HG02981 (cell line): ENCODE data around the gene SPHK2.
"Not testable (repeated sequence)": the region's sequence is repeated elsewhere in the genome, so short reads cannot be mapped to it uniquely, and the experiment has no call there.

Experiments used
- ATAC-seq: cut with Tn5 transposase; IDR thresholded peaks from one replicate; pipeline ENCODE4 v1.9.1; 2021; ENCODE audit warnings: mild to moderate bottlenecking, moderate library complexity; ENCODE audit not compliant: unreplicated experiment

Gene SPHK2

GRCh38 chr19:48624067-48624594 is 4.8 kb downstream of the SPHK2 start:
- peak; percentile 65 for ATAC-seq

GRCh38 chr19:48624791-48625723 is 5.8 kb downstream of the SPHK2 start:
- no peak for ATAC-seq

DNA sequence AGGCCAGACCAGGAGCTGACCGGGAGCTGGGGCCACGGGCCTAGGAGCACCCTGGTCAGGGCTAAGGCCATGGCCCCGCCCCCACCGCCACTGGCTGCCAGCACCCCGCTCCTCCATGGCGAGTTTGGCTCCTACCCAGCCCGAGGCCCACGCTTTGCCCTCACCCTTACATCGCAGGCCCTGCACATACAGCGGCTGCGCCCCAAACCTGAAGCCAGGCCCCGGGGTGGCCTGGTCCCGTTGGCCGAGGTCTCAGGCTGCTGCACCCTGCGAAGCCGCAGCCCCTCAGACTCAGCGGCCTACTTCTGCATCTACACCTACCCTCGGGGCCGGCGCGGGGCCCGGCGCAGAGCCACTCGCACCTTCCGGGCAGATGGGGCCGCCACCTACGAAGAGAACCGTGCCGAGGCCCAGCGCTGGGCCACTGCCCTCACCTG is 6.6 kb downstream of the SPHK2 start:
- no peak for ATAC-seq

GRCh38 chr19:48627201-48627864 is 8.0 kb downstream of the SPHK2 start:
- ATAC-seq, result no peak

- ATAC-seq, result no peak
These were observed 8.6 kb downstream of the SPHK2 start for GRCh38 chr19:48627865-48628314.

- ATAC-seq, result no peak
These were observed 9.4 kb downstream of the SPHK2 start for GRCh38 chr19:48628486-48629296.

- no peak for ATAC-seq
These were observed 9.9 kb downstream of the SPHK2 start for GRCh38 chr19:48629297-48629598.

DNA sequence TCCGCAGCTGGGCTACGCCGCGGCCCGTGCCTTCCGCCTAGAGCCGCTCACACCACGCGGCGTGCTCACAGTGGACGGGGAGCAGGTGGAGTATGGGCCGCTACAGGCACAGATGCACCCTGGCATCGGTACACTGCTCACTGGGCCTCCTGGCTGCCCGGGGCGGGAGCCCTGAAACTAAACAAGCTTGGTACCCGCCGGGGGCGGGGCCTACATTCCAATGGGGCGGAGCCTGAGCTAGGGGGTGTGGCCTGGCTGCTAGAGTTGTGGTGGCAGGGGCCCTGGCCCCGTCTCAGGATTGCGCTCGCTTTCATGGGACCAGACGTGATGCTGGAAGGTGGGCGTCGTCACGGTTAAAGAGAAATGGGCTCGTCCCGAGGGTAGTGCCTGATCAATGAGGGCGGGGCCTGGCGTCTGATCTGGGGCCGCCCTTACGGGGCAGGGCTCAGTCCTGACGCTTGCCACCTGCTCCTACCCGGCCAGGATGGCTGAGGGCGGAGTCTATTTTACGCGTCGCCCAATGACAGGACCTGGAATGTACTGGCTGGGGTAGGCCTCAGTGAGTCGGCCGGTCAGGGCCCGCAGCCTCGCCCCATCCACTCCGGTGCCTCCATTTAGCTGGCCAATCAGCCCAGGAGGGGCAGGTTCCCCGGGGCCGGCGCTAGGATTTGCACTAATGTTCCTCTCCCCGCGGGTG is 10.4 kb downstream of the SPHK2 start:
- ATAC-seq, result no peak

DNA sequence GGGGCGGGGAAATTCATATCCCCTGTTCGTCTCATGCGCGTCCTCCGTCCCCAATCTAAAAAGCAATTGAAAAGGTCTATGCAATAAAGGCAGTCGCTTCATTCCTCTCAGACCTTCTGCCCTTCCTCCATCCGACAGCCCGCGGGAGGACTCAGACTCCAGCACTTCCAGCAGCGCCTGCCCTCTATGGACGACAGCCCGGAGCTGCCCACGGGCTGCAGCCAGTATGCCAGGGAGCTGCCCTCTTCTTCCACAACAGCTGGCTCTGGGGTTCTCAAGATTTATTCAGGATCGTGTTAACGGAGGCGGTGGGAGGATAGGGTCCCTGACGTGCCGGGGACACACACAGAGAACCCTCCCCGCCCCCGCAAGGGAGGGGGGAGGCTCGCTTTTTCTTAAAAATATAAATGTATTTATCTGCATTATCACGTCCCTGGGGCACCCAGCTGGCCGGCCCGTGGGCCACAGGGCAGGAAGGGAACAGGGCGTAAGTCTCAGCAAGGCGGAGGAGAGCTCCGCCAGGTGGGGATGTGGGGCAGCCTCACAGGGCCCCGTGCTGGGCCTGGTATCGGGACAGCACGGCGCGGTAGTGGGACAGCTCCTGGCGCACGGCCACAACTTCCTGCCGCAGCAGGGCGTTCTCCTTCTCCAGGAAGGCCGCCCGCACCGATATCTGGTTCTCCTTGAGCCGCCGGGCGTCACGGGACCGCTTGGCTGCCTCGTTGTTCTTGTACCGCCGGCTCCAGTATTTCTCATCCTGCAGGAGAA is 11.2 kb downstream of the SPHK2 start:
- no peak for ATAC-seq

DNA sequence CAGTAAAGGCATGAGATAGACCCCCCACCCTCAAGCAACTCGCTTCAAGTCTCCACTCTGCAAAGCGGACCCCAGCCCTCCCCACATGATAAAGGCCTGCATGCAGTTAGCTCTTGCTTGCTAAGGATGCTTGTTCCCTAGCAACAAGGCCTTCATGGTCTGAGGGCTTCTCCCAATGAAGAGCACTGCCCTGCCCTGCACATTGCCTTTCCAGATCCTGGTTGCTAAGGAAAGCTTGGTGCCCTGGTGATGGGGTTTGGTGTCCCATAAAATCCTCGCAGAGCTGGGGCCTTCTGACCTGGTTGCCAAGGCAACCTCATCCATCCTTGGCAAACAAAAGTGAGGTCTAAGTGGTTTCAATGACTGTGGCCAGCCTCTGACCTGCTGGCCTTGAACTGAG is 11.9 kb downstream of the SPHK2 start:
- ATAC-seq, result no peak

GRCh38 chr19:48632286-48632685 is 13.0 kb downstream of the SPHK2 start:
- ATAC-seq, result not testable (repeated sequence)

DNA sequence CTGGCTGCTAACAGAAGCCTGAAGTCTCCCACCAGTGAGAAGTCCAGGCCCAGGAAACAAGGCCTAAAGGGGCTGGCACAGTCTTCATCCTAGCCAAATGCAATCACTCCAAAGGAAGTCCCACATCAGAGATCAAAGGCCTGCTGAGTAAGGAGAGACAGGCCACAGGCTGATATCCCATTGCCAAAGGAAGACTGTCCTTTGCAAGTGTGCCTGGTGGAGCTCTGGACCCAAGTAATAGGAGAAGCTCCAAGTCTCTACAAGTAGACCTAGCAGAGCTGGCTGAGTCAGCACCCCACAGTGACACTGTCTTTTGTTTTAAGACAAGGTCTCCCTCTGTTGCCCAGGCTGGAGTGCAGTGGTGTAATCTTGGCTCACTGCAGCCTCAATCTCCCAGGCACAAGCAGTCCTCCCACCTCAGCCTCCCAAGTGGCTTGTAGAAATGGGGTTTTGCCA is 13.4 kb downstream of the SPHK2 start:
- no peak for ATAC-seq

DNA sequence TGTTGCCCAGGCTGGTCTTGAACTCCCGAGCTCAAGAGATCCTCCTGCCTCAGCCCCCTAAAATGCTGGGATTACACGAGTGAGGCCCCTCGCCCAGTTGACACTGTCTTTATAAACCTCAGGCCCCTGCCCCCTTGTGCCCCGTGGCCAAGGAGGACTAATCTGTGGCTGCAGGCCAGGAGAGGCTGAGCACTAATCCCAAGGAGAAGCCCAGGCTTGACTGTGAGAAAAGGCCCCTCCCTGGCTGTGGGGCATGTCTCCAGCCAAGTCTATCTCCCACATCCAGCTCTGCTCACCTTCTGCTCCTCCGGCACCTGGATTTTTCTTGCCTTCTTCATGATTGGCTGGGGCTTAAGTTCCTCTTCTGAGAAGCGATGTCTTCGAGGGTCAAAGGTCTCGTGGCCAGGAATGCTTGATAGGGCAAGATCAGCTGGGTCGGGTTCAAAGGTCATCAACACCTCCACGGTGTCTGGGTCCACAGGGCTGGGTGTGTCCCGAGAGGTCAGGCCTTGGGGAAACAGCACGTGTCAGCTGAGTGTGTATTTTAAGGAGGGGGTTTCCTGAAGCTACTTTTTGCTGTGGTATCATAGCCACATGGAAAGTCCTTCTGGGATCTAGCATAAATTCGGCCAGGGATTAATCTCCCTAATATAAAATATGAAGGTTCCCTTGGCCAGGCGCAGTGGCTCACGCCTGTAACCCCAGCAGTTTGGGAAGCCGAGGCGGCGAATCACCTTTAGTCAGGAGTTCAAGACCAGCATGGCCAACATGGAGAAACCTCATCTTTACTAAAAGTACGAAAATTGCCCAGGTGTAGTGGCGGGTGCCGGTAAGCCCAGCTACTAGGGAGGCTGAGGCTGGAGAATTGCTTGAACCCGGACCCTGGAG is 14.1 kb downstream of the SPHK2 start:
- no peak for ATAC-seq

GRCh38 chr19:48634036-48634342 is 14.7 kb downstream of the SPHK2 start:
- ATAC-seq, result no peak

DNA sequence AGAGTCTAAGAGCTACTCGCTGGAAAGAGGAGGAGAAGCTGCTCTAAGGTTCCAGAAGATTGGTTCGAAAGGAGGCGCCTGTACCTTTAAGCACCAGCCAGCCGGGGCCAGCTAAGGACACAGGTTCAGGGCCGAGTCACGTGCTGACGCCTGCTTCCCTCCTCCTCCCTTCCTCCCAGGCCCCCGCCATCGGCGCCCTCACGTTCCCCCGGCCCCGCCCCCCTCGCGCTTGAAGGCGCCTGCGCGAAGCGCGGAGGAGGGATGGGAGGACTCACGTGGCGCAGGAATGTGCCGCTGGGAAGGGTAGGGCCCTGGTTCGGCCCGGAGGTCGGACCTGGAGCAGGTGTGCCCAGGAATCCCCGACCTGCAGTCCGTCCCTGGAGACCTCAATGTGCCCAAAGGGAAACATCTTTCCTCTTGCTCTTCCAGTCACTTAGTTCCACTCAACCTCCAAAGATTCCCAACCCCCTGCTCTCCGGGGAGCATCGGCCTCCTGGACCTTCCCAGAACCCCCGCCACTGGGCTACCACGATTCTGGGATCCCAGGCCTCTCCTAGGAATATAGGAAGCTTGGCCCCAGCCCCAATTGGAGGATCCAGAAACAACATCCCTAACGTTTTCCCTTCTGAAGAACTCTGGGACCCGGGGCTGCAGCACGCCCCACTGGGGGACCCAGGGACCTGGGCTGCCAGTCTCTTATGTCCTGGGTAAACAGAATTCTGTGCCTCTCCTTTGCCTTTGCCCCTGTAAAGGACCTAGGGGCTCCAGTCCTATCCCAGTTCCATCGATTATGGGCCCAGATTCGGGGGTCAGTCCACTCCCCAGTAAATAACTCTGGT is 15.3 kb downstream of the SPHK2 start:
- ATAC-seq, result peak; percentile 27

- no peak for ATAC-seq
These were observed 16.1 kb downstream of the SPHK2 start for GRCh38 chr19:48635263-48635965.
